ENCODE data around the gene STN1. TPM values are rescaled to one million over a fixed set of nuclear protein-coding genes. Genes with fewer than 3 reads are reported as not detected.

Gene STN1, protein sequence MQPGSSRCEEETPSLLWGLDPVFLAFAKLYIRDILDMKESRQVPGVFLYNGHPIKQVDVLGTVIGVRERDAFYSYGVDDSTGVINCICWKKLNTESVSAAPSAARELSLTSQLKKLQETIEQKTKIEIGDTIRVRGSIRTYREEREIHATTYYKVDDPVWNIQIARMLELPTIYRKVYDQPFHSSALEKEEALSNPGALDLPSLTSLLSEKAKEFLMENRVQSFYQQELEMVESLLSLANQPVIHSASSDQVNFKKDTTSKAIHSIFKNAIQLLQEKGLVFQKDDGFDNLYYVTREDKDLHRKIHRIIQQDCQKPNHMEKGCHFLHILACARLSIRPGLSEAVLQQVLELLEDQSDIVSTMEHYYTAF
- total RNA-seq (10 to 100 TPM; 15.4 to 22.7 (median 18.8) TPM), polyA plus RNA-seq (10 to 100 TPM; 15.3 to 19.8 (median 15.9) TPM)
- long read RNA-seq, donor 1, transcript STN1-201 (10 exons, 1,417 nt), result major isoform, 16 of 21 reads
- long read RNA-seq, donor 1, partial matches to known transcripts, result 2 of 21 reads
- long read RNA-seq, donor 1, other reads (novel, unspliced or antisense), result 3 of 21 reads
- long read RNA-seq, donor 2, transcript STN1-201 (10 exons, 1,417 nt), result major isoform, 19 of 37 reads
- long read RNA-seq, donor 2, partial matches to known transcripts, result 1 of 37 reads
- long read RNA-seq, donor 2, other reads (novel, unspliced or antisense), result 15 of 37 reads

GRCh38 chr10:103918053-103918846 is at the start of gene STN1:
Gene STN1 (minus strand): TSS chr10:103918184. CDS start chr10:103917594, 590 bp downstream.
- Histone ChIP-seq H3K27ac (peak within 1 kb of the TSS; percentile 95), H3K9me3 (no peaks in the 10 kb centered on the region), H3K36me3 (ENCODE audit: insufficient read depth in 1 of 2, low read depth in 1 of 2) (no peaks in the 10 kb centered on the region), H3K27me3 (ENCODE audit: insufficient read depth in 3 of 3, low read length in 2 of 3) (no peaks in the 10 kb centered on the region), H3K4me3 (peak within 1 kb of the TSS; percentile 79), H3K4me1 (peaks cover 26% of the 10 kb centered on the region)
- ATAC-seq (peak; percentile 96 to 98 (median 96)), DNase-seq (peak; percentile 97 to 99)
- TF ChIP-seq, protein P1, sequence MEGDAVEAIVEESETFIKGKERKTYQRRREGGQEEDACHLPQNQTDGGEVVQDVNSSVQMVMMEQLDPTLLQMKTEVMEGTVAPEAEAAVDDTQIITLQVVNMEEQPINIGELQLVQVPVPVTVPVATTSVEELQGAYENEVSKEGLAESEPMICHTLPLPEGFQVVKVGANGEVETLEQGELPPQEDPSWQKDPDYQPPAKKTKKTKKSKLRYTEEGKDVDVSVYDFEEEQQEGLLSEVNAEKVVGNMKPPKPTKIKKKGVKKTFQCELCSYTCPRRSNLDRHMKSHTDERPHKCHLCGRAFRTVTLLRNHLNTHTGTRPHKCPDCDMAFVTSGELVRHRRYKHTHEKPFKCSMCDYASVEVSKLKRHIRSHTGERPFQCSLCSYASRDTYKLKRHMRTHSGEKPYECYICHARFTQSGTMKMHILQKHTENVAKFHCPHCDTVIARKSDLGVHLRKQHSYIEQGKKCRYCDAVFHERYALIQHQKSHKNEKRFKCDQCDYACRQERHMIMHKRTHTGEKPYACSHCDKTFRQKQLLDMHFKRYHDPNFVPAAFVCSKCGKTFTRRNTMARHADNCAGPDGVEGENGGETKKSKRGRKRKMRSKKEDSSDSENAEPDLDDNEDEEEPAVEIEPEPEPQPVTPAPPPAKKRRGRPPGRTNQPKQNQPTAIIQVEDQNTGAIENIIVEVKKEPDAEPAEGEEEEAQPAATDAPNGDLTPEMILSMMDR (IDR thresholded peaks at IDR 0.05), result no peak
- WGBS, 3 donors, result 0 to 1% (median 0%) methylated on average over 45 to 53 of the region's 53 CpGs
- intact Hi-C loops (cut with DNase I), result no loop called here

GRCh38 chr10:103967448-103968071 is 49.6 kb upstream of the STN1 start:
- WGBS, 3 donors, result 0 to 1% (median 0%) methylated on average over 52 to 55 of the region's 55 CpGs
- no peaks in the 10 kb centered on the region for H3K36me3 ChIP-seq (ENCODE audit: insufficient read depth in 1 of 2, low read depth in 1 of 2)
- H3K27ac ChIP-seq, result peak overlapping the region; percentile 95
- H3K4me1 ChIP-seq, result peaks cover 22% of the 10 kb centered on the region
- H3K9me3 ChIP-seq, result no peaks in the 10 kb centered on the region
- intact Hi-C loops (cut with DNase I), result loop anchor here (5.0 kb wide), 2 partner anchors 75 to 155 kb away; partner anchors contain the start of gene SFR1 (in 1 of the 2)
- DNase-seq (no peak), ATAC-seq (peak; percentile 29 to 67 (median 56))
- H3K4me3 ChIP-seq, result peak overlapping the region; percentile 97
- no peaks in the 10 kb centered on the region for H3K27me3 ChIP-seq (ENCODE audit: insufficient read depth in 3 of 3, low read length in 2 of 3)
- TF ChIP-seq, protein P1 (IDR thresholded peaks at IDR 0.05), result no peak

DNA sequence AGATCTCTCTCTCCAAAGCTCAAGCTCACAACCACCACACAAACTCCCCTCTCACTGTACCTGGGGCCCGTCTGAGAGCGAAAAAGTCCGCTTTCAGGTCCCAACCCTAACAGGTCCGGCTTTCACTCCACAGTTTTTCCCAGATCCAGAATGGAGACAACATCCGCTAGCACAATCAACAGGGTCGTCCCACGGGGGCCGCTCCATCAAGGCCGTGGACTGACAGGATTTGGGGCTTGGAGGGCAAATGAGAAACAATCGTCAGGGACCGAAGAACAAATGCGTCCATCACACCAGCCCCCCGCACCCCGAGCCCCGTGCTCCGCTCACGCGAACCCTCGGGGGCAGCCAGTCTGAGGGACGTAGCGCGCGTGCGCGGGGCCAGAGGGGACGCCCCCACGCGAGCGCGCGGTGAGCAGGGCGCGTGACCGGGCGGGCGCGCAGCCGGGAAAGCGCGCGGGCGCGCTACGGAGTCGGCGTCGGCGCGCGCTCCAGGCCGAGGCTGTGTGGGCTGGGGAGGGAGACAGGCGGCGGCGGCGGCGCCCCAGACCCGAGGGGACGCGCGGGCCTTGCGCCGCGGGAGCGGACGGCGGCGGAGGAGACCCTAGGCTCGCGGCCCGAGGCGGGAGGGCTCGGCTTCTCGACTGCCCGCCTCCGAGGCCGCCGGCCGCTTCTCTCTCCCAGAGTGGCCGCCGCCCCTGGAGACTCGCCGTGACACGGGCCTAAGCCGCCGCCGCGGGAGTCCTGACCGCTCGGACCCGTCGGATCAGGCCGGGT is 48.9 kb upstream of the STN1 start, which contains the start of gene SLK:
SLK (plus strand) TSS at position 470 of the 777 bp plus-strand sequence. CDS start 606 bp downstream, outside the sequence.
- Histone ChIP-seq H3K4me1 (peaks cover 25% of the 10 kb centered on the region), H3K27ac (peak within 1 kb of the TSS; percentile 95), H3K4me3 (peak within 1 kb of the TSS; percentile 97), H3K36me3 (ENCODE audit: insufficient read depth in 1 of 2, low read depth in 1 of 2) (no peaks in the 10 kb centered on the region), H3K27me3 (ENCODE audit: insufficient read depth in 3 of 3, low read length in 2 of 3) (no peaks in the 10 kb centered on the region), H3K9me3 (no peaks in the 10 kb centered on the region)
- intact Hi-C loops (cut with DNase I), result loop anchor here (5.0 kb wide), 2 partner anchors 75 to 155 kb away; partner anchors contain the start of gene SFR1 (in 1 of the 2)
- TF ChIP-seq, protein P1 (IDR thresholded peaks at IDR 0.05), result no peak
- ATAC-seq (peak; percentile 96 to 98 (median 98)), DNase-seq (peak; percentile 89 to 93)
- 0 to 1% (median 1%) methylated on average over 45 to 92 of the region's 92 CpGs for WGBS, 3 donors
